ENCODE results near the gene EXOC5. TPM values are rescaled to one million over a fixed set of nuclear protein-coding genes. Genes with fewer than 3 reads are reported as not detected.
"Not testable (repeated sequence)": the region's sequence is repeated elsewhere in the genome, so short reads cannot be mapped to it uniquely, and the experiment has no call there.

EXOC5 gene
- total RNA-seq, 4 donors from 2014 or later: 25.3 to 96.0 (median 50.2) TPM

DNA sequence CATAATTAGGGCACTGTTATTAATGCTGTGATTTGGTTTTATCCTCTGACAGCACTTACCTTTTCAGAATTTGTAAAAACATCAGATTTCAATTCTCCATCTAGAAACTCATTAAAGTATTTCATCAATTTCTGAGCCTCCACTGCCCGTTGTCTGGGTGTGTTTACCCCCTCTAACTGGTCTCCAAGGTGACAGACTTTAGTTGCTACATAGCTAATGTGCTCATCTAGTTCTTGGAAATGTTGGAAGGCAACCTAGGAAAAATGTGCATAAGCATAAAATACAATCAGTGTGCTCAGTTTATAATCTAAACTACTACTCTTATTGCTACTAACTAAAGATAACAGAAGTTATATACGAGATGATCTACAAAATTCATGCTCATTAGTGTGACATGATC lies 24.6 kb downstream of the EXOC5 start:
- no peak overlapping the region for H3K4me3 ChIP-seq
- no peaks in the 10 kb centered on the region for H3K27me3 ChIP-seq
- no peak for DNase-seq
- no peaks in the 10 kb centered on the region for H3K9me3 ChIP-seq
- no peak overlapping the region for H3K27ac ChIP-seq
- no peaks in the 10 kb centered on the region for H3K4me1 ChIP-seq
- H3K36me3 ChIP-seq: no peaks in the 10 kb centered on the region
- no peak for TF ChIP-seq CTCF (IDR thresholded peaks at IDR 0.05)
- no peak for TF ChIP-seq POLR2A (IDR thresholded peaks at IDR 0.05)
- intact Hi-C loops (cut with DNase I; ENCODE audit: low total_unique reads): no loop called here

- Histone ChIP-seq H3K36me3 (no peaks in the 10 kb centered on the region), H3K4me1 (no peaks in the 10 kb centered on the region), H3K27ac (no peak overlapping the region), H3K4me3 (no peak overlapping the region), H3K9me3 (no peaks in the 10 kb centered on the region), H3K27me3 (no peaks in the 10 kb centered on the region)
- DNase-seq: no peak
- TF ChIP-seq POLR2A (IDR thresholded peaks at IDR 0.05): no peak
- no peak for TF ChIP-seq CTCF (IDR thresholded peaks at IDR 0.05)
- intact Hi-C loops (cut with DNase I; ENCODE audit: low total_unique reads): no loop called here
Measured at GRCh38 chr14:57243320-57243719, 25.4 kb downstream of the EXOC5 start.

DNA sequence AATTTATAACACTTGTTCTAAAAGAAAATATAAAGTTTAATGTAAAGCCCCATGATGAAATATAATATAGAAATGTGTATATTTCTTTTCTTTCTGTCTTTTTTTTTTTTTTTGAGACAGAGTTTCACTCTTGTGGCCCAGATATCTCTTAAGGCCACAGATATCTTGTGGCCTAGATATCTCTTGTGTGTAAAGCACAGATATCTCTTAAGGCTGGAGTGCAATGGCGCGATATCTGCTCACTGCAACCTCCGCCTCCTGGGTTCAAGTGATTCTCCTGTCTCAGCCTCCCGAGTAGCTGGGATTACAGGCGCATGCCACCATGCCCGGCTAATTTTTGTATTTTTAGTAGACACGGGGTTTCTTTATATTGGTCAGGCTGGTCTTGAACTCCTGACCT lies 28.6 kb downstream of the EXOC5 start:
- H3K4me1 ChIP-seq; H3K4me3 ChIP-seq; H3K27ac ChIP-seq; H3K27me3 ChIP-seq; DNase-seq; H3K36me3 ChIP-seq; H3K9me3 ChIP-seq; intact Hi-C loops (cut with DNase I; ENCODE audit: low total_unique reads): not testable (repeated sequence)

GRCh38 chr14:57232006-57232405 lies 36.7 kb downstream of the EXOC5 start:
- Histone ChIP-seq H3K27ac (no peak overlapping the region), H3K36me3 (no peaks in the 10 kb centered on the region), H3K4me3 (no peak overlapping the region), H3K9me3 (no peaks in the 10 kb centered on the region), H3K4me1 (no peaks in the 10 kb centered on the region), H3K27me3 (no peaks in the 10 kb centered on the region)
- no peak for TF ChIP-seq POLR2A (IDR thresholded peaks at IDR 0.05)
- TF ChIP-seq CTCF (IDR thresholded peaks at IDR 0.05): no peak
- no peak for DNase-seq
- intact Hi-C loops (cut with DNase I; ENCODE audit: low total_unique reads): no loop called here

DNA sequence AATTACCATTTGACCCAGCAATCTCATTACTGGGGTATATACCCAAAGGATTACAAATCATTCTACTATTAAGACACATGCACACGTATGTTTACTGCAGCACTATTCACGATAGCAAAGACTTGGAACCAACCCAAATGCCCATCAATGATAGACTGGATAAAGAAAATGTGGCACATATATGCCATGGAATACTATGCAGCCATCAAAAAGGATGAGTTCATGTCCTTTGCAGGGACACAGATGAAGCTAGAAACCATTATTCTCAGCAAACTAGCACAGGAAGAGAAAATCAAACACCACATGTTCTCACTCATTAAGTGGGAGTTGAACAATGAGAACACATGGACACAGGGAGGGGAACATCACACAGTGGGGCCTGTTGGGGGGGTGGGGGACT lies 40.4 kb downstream of the EXOC5 start:
- H3K27me3 ChIP-seq; intact Hi-C loops (cut with DNase I; ENCODE audit: low total_unique reads); DNase-seq; H3K4me1 ChIP-seq; H3K36me3 ChIP-seq; H3K9me3 ChIP-seq; H3K27ac ChIP-seq; H3K4me3 ChIP-seq: not testable (repeated sequence)

- no peaks in the 10 kb centered on the region for H3K36me3 ChIP-seq
- no peak overlapping the region for H3K4me3 ChIP-seq
- intact Hi-C loops (cut with DNase I; ENCODE audit: low total_unique reads): no loop called here
- no peaks in the 10 kb centered on the region for H3K9me3 ChIP-seq
- no peaks in the 10 kb centered on the region for H3K4me1 ChIP-seq
- H3K27me3 ChIP-seq: no peaks in the 10 kb centered on the region
- TF ChIP-seq CTCF (IDR thresholded peaks at IDR 0.05) (no peak), POLR2A (IDR thresholded peaks at IDR 0.05) (no peak)
- no peak for DNase-seq
- no peak overlapping the region for H3K27ac ChIP-seq
Measured at GRCh38 chr14:57227083-57227482, 41.6 kb downstream of the EXOC5 start.

Data from uterus (tissue), 4 donors.